HCT116 (cell line): ENCODE measurements around the gene DOK5. TPM values are rescaled to one million over a fixed set of nuclear protein-coding genes. Genes with fewer than 3 reads are reported as not detected.

Experiments used
- ATAC-seq: fragments of 200-7000 bp; cut with Tn5 transposase; 2 replicates; pipeline ENCODE4 v1.9.1; 2020; ENCODE audit warnings: mild to moderate bottlenecking, moderate library complexity
- BruUV-seq: library from RNA; stranded (reverse); fragments of 400-500 nt; replicated peaks from 2 replicates; lab custom pipeline; 2021; lab: Mats Ljungman, UMichigan
- CTCF ChIA-PET: fragments of 300-600 bp; sonication (Branson Sonifier 250); formaldehyde crosslinking; loops from one replicate; lab custom pipeline; 2021; ENCODE audit warnings: antibody characterized with exemption; lab: Charles Lee
- POLR2A ChIA-PET: fragments of 300-600, 350-600 bp; sonication (Branson Sonifier 250); formaldehyde crosslinking; loops from one replicate; lab custom pipeline; 2021; ENCODE audit warnings: antibody characterized with exemption; lab: Charles Lee
- RAD21 ChIA-PET, 2 experiments: fragments of 300-600 bp; sonication (Branson Sonifier 250); formaldehyde crosslinking; loops; one replicate each; lab custom pipeline; 2023; ENCODE audit warnings: low total read pairs in 2 of 2; ENCODE audit not compliant: uncharacterized antibody in 2 of 2, unreplicated experiment in 2 of 2, low non-redundant PET in 1 of 2; lab: Charles Lee
- DNase-seq: peaks from one replicate; pipeline ENCODE4 v3.0.0-alpha.2; 2010; ENCODE audit warnings: low read depth, low spot score
- H2AFZ ChIP-seq: fragments of 200-600 bp; shearing (Covaris generic), sonication (generic); 2 replicates; pipeline ENCODE4 v1.6.1; 2017; ENCODE audit warnings: low read depth, mixed run types, mixed read lengths, antibody characterized with exemption, low read length; ENCODE audit not compliant: poor library complexity, severe bottlenecking
- H3K27ac ChIP-seq: 2 replicates; pipeline ENCODE4 v1.5.1; 2012; ENCODE audit warnings: low read depth, low read length
- H3K27me3 ChIP-seq: fragments of 200-600 bp; sonication (generic); 2 replicates; pipeline ENCODE4 v1.6.1; 2016; ENCODE audit warnings: mixed run types, low read length, mixed read lengths; ENCODE audit not compliant: insufficient read depth
- H3K36me3 ChIP-seq, 2 experiments: fragments of 200-500 bp in 1 of 2; fragments of 200-600 bp in 1 of 2; sonication (Bioruptor generic) in 1 of 2; sonication (generic) in 1 of 2; 2 replicates each; pipeline versions ENCODE4 v1.5.1 to v1.6.1; 2014 to 2016; ENCODE audit warnings: low read length in 2 of 2, inconsistent platforms in 1 of 2, mixed read lengths in 1 of 2, mixed run types in 1 of 2; ENCODE audit not compliant: insufficient read depth in 2 of 2, control insufficient read depth in 1 of 2
- H3K4me1 ChIP-seq, 2 experiments: fragments of 200-600 bp in 1 of 2; sonication (generic) in 1 of 2; 2 replicates each; pipeline versions ENCODE4 v1.5.1 to v1.6.1; 2012 to 2017; ENCODE audit warnings: low read length in 2 of 2, inconsistent platforms in 1 of 2, mild to moderate bottlenecking in 1 of 2, mixed read lengths in 1 of 2, mixed run types in 1 of 2, moderate library complexity in 1 of 2; ENCODE audit not compliant: insufficient read depth in 2 of 2, control insufficient read depth in 1 of 2
- H3K4me2 ChIP-seq: fragments of 200-600 bp; sonication (generic); 2 replicates; pipeline ENCODE4 v1.6.1; 2017; ENCODE audit warnings: mixed run types, low read length, mixed read lengths
- H3K4me3 ChIP-seq, 2 experiments: fragments of 200-600 bp in 1 of 2; sonication (generic) in 1 of 2; replicated peaks in 1 of 2; 2 replicates each; pipeline ENCODE4 v1.5.1; 2011 to 2016; ENCODE audit warnings: low read length in 2 of 2, control low read depth in 1 of 2, low read depth in 1 of 2, mild to moderate bottlenecking in 1 of 2, mixed read lengths in 1 of 2, mixed run types in 1 of 2
- H3K79me2 ChIP-seq: fragments of 200-600 bp; sonication (generic); 2 replicates; pipeline ENCODE4 v1.6.1; 2017; ENCODE audit warnings: mild to moderate bottlenecking, mixed run types, low read length, moderate library complexity, mixed read lengths; ENCODE audit not compliant: insufficient read depth
- H3K9ac ChIP-seq: fragments of 200-600 bp; sonication (generic); 2 replicates; pipeline ENCODE4 v1.6.1; 2016; ENCODE audit warnings: low read length, mixed read lengths
- H3K9me2 ChIP-seq: fragments of 200-600 bp; sonication (generic), shearing (Covaris generic); 2 replicates; pipeline ENCODE4 v1.6.1; 2017; ENCODE audit warnings: mixed run types, mild to moderate bottlenecking, moderate library complexity; ENCODE audit not compliant: insufficient read depth
- H3K9me3 ChIP-seq, 2 experiments: fragments of 200-500 bp in 1 of 2; fragments of 200-600 bp in 1 of 2; sonication (Bioruptor generic) in 1 of 2; sonication (generic) in 1 of 2; 2 replicates each; pipeline ENCODE4 v1.6.1; 2014 to 2017; ENCODE audit warnings: low read length in 2 of 2, mixed read lengths in 2 of 2, inconsistent platforms in 1 of 2, low read depth in 1 of 2, mild to moderate bottlenecking in 1 of 2, mixed run types in 1 of 2, moderate library complexity in 1 of 2; ENCODE audit not compliant: control insufficient read depth in 1 of 2, insufficient read depth in 1 of 2
- H4K20me1 ChIP-seq: fragments of 200-600 bp; sonication (generic), shearing (Covaris generic); 2 replicates; pipeline ENCODE4 v1.6.1; 2017; ENCODE audit warnings: mixed run types, mild to moderate bottlenecking, moderate library complexity; ENCODE audit not compliant: insufficient read depth
- ELF1 ChIP-seq: IDR thresholded peaks from 2 replicates; pipeline ENCODE4 v1.6.1; 2012; ENCODE audit warnings: low read depth, borderline replicate concordance
- EZH2 ChIP-seq: fragments of 200-600 bp; sonication (generic); IDR thresholded peaks from 2 replicates; pipeline ENCODE4 v1.6.1; 2017; ENCODE audit warnings: antibody characterized with exemption, mixed run types
- JUND ChIP-seq: IDR thresholded peaks from 2 replicates; pipeline ENCODE4 v1.6.1; 2012
- POLR2A ChIP-seq: IDR thresholded peaks from 2 replicates; pipeline ENCODE4 v1.7.0; 2011; ENCODE audit warnings: borderline replicate concordance; ENCODE audit not compliant: insufficient read depth, insufficient read length; ENCODE audit errors: extremely low read depth
- POLR2AphosphoS5 ChIP-seq: IDR thresholded peaks from 2 replicates; pipeline ENCODE4 v1.6.1; 2011; ENCODE audit warnings: mild to moderate bottlenecking, low read depth, low read length, moderate library complexity
- ZFX ChIP-seq: fragments of 450-650 bp; IDR thresholded peaks from 2 replicates; pipeline ENCODE4 v1.6.1; 2017
- intact Hi-C: fragments of 100-400 bp; cut with micrococcal nuclease; formaldehyde crosslinking; loops from 2 replicates; pipeline ENCODE4 v1.10.0; 2022
- total RNA-seq: library from RNA; stranded (reverse); gene quantifications from one replicate; pipeline ENCODE4 v1.2.1, GENCODE V29; 2021; ENCODE audit not compliant: unreplicated experiment
- TF ChIP-seq, protein P1 (sequence below): IDR thresholded peaks from 2 replicates; pipeline ENCODE4 v1.6.1; 2011; ENCODE audit warnings: mild to moderate bottlenecking, low read length, moderate library complexity; ENCODE audit not compliant: insufficient replicate concordance; ENCODE audit errors: extremely low read depth
- TF ChIP-seq, protein P2 (sequence below): IDR thresholded peaks from 2 replicates; pipeline ENCODE4 v1.6.1; 2012

DOK5 gene
- total RNA-seq, 1 experiment from 2014 or later, result not detected

DNA sequence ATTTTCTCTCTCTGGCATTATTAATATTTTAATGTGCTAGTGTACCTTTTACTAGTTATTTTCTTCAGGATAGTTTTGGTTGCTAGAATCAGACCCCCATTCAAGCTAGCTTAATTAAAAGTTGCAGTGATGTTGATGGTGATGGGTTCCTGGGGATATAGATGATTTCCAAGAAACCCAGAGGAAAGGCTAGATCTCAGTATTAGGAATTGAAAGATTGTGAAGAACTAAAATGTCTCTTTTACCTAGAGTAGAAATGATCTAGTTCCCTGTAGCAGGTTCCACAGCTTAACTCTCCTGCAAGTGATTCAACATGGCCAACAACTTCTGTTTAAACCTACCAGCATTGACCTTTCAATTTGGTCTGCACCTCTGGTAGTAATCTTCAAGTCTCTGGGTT, 78.6 kb downstream of the DOK5 start:
- no peak overlapping the region for H3K4me2 ChIP-seq
- H3K4me1 ChIP-seq, result no peaks in the 10 kb centered on the region
- no peaks in the 10 kb centered on the region for H3K9me2 ChIP-seq
- DNase-seq (no peak), ATAC-seq (no peak)
- H3K27me3 ChIP-seq, result 0 out of 2 replicates have a peak, but pooled peaks cover 11% of the 10 kb centered on the region
- no peak overlapping the region for H2AFZ ChIP-seq
- BruUV-seq, result no TSS peak
- no peaks in the 10 kb centered on the region for H3K36me3 ChIP-seq
- no peaks in the 10 kb centered on the region for H3K9me3 ChIP-seq
- H3K79me2 ChIP-seq, result no peaks in the 10 kb centered on the region
- TF ChIP-seq POLR2AphosphoS5 (no peak), ELF1 (no peak), JUND (no peak), EZH2 (no peak), POLR2A (no peak)
- intact Hi-C loops, result no loop called here
- CTCF ChIA-PET, result no interaction called here
- POLR2A ChIA-PET, result no interaction called here
- no peak overlapping the region for H3K4me3 ChIP-seq
- H3K9ac ChIP-seq, result no peak overlapping the region
- no peak overlapping the region for H3K27ac ChIP-seq
- H4K20me1 ChIP-seq, result no peaks in the 10 kb centered on the region
- RAD21 ChIA-PET, result no interaction called here

GRCh38 chr20:54555150-54555549, 79.8 kb downstream of the DOK5 start:
- ChIA-PET RAD21 (no interaction called here), POLR2A (no interaction called here), CTCF (no interaction called here)
- DNase-seq, result no peak
- no peaks in the 10 kb centered on the region for H3K79me2 ChIP-seq
- TF ChIP-seq, protein P1, sequence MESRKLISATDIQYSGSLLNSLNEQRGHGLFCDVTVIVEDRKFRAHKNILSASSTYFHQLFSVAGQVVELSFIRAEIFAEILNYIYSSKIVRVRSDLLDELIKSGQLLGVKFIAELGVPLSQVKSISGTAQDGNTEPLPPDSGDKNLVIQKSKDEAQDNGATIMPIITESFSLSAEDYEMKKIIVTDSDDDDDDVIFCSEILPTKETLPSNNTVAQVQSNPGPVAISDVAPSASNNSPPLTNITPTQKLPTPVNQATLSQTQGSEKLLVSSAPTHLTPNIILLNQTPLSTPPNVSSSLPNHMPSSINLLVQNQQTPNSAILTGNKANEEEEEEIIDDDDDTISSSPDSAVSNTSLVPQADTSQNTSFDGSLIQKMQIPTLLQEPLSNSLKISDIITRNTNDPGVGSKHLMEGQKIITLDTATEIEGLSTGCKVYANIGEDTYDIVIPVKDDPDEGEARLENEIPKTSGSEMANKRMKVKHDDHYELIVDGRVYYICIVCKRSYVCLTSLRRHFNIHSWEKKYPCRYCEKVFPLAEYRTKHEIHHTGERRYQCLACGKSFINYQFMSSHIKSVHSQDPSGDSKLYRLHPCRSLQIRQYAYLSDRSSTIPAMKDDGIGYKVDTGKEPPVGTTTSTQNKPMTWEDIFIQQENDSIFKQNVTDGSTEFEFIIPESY, result no peak
- TF ChIP-seq EZH2 (no peak), ZFX (no peak)
- TF ChIP-seq, protein P2, sequence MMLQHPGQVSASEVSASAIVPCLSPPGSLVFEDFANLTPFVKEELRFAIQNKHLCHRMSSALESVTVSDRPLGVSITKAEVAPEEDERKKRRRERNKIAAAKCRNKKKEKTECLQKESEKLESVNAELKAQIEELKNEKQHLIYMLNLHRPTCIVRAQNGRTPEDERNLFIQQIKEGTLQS, result no peak
- no peak overlapping the region for H3K4me2 ChIP-seq
- no peak overlapping the region for H3K4me3 ChIP-seq
- H3K27me3 ChIP-seq, result 0 out of 2 replicates have a peak, but pooled peaks cover 11% of the 10 kb centered on the region
- no peaks in the 10 kb centered on the region for H3K4me1 ChIP-seq
- no peaks in the 10 kb centered on the region for H3K36me3 ChIP-seq
- H3K9me3 ChIP-seq, result no peaks in the 10 kb centered on the region
- no peaks in the 10 kb centered on the region for H4K20me1 ChIP-seq
- no peak for ATAC-seq
- no peak overlapping the region for H3K27ac ChIP-seq
- intact Hi-C loops, result no loop called here
- H3K9me2 ChIP-seq, result no peaks in the 10 kb centered on the region
- no peak overlapping the region for H2AFZ ChIP-seq
- no TSS peak for BruUV-seq
- no peak overlapping the region for H3K9ac ChIP-seq
